ENCODE data around the gene LILRA6. TPM values are rescaled to one million over a fixed set of nuclear protein-coding genes. Genes with fewer than 3 reads are reported as not detected.

The LILRA6 gene
- polyA plus RNA-seq, 3 donors = 65.7 to 150 (median 143) TPM

DNA sequence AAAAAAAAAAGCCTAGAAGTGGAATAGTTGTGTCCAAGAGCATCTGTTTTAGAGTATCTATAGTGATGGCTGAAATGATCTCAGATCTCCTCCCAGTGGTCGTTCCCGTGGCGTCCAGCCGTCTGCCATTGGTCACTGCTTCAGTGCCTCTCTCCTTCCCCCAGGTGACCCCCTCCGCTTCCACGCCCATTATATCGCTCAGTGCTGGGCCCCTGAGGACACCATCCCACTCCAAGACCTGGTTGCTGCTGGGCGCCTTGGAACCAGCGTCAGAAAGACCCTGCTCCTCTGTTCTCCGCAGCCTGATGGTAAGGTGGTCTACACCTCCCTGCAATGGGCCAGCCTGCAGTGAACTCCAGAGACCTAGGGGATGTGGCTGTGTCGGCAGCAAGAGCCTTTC is 49.6 kb downstream of the LILRA6 start:
- 95% methylated on average over 9 of the region's 11 CpGs for WGBS (ENCODE audit: insufficient coverage)
- Mint-ChIP-seq H3K4me3 (no peak overlapping the region), H3K27ac (peak overlapping the region in 2 of 7 donors; percentile 10 to 94), H3K27me3 (ENCODE audit: low read depth in 3 of 3) (peaks cover 0 to 1% (median 0%) of the 10 kb centered on the region in 3 donors), H3K4me1 (peaks cover 29% of the 10 kb centered on the region), H3K36me3 (peaks cover 37 to 43% of the 10 kb centered on the region in 2 donors), H3K9me3 (peaks cover 0 to 2% (median 0%) of the 10 kb centered on the region in 7 donors)
- Histone ChIP-seq H3K79me2 (ENCODE audit: insufficient read depth, low read length) (peaks cover 38% of the 10 kb centered on the region), H3K4me1 (ENCODE audit: control insufficient read depth in 1 of 2, insufficient read depth in 2 of 2, low read length in 2 of 2) (peaks cover 28 to 33% of the 10 kb centered on the region in 2 donors), H4K20me1 (ENCODE audit: insufficient read depth, low read length) (peaks cover 24% of the 10 kb centered on the region), H3K4me3 (replicated peaks in 1 of 3; ENCODE audit: low read depth in 2 of 3, low read length in 3 of 3) (no peak overlapping the region), H3K27ac (ENCODE audit: low read depth in 1 of 2, low read length in 2 of 2) (no peak overlapping the region), H3K4me2 (replicated peaks; ENCODE audit: extremely low read depth, low read length, poor library complexity, severe bottlenecking) (no peak overlapping the region), H3K9me3 (replicated peaks in 1 of 2; ENCODE audit: control insufficient read depth in 1 of 2, insufficient read depth in 1 of 2, low read length in 2 of 2) (no peaks in the 10 kb centered on the region), H3K27me3 (ENCODE audit: control insufficient read depth in 2 of 2, insufficient read depth in 2 of 2, low read length in 2 of 2) (no peaks in the 10 kb centered on the region), H3K36me3 (replicated peaks in 1 of 2; ENCODE audit: control insufficient read depth in 1 of 2, insufficient read depth in 2 of 2, low read length in 2 of 2) (peaks cover 20 to 45% of the 10 kb centered on the region in 2 donors), H2AFZ (ENCODE audit: insufficient read depth, low read depth, low read length, poor library complexity, severe bottlenecking) (no peak overlapping the region), H3K9ac (ENCODE audit: insufficient read depth, low read length, poor library complexity, severe bottlenecking) (no peak overlapping the region)
- intact Hi-C loops (cut with micrococcal nuclease) = loop anchor here (10.0 kb wide), 2 partner anchors 252 to 1462 kb away; partner anchors contain the start of genes LENG8 (in 1 of the 2) and U2AF2 (in 1 of the 2)
- TF ChIP-seq, protein P1, sequence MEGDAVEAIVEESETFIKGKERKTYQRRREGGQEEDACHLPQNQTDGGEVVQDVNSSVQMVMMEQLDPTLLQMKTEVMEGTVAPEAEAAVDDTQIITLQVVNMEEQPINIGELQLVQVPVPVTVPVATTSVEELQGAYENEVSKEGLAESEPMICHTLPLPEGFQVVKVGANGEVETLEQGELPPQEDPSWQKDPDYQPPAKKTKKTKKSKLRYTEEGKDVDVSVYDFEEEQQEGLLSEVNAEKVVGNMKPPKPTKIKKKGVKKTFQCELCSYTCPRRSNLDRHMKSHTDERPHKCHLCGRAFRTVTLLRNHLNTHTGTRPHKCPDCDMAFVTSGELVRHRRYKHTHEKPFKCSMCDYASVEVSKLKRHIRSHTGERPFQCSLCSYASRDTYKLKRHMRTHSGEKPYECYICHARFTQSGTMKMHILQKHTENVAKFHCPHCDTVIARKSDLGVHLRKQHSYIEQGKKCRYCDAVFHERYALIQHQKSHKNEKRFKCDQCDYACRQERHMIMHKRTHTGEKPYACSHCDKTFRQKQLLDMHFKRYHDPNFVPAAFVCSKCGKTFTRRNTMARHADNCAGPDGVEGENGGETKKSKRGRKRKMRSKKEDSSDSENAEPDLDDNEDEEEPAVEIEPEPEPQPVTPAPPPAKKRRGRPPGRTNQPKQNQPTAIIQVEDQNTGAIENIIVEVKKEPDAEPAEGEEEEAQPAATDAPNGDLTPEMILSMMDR (IDR thresholded peaks at IDR 0.05) = no peak
- DNase-seq = no peak

DNA sequence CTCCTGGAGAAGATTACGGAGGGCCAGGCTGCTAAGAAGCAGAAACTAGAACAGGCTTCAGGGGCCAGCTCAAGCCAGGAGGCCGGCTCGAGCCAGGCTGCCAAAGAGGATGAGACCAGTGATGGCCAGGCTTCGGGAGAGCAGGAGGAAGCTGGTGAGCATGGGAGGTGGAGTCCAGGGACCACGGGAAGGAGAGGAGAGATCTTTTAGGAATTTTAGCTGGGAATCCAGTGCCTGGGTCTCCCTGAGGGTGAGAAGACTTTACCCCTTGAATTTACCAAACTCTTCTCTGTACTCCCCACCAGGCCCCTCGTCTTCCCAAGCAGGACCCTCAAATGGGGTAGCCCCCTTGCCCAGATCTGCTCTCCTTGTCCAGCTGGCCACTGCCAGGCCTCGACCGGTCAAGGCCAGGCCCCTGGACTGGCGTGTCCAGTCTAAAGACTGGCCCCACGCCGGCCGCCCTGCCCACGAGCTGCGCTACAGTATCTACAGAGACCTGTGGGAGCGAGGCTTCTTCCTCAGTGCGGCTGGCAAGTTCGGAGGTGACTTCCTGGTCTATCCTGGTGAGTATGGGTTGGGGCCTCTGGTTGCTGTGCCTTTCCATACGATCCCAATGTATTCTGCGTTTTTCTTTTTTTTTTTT is 50.7 kb downstream of the LILRA6 start:
- WGBS (ENCODE audit: insufficient coverage) = 64% methylated on average over 10 of the region's 19 CpGs
- peaks cover 39 to 47% of the 10 kb centered on the region in 2 donors for H3K36me3 Mint-ChIP-seq
- peak overlapping the region; percentile 90 to 100 (median 93) for H3K27ac Mint-ChIP-seq
- intact Hi-C loops (cut with micrococcal nuclease) = loop anchor here (1.0 to 10.0 kb wide), 4 partner anchors 33 to 1463 kb away; partner anchors contain the start of genes LENG1 (in 1 of the 2), LENG8 (in 1 of the 2) and U2AF2 (in 1 of the 2)
- H3K4me1 Mint-ChIP-seq = peaks cover 35% of the 10 kb centered on the region
- H3K9me3 Mint-ChIP-seq = peaks cover 0 to 2% (median 0%) of the 10 kb centered on the region in 7 donors
- TF ChIP-seq, protein P1 (IDR thresholded peaks at IDR 0.05) = no peak
- H3K4me2 ChIP-seq (replicated peaks; ENCODE audit: extremely low read depth, low read length, poor library complexity, severe bottlenecking) = peak overlapping the region; percentile 99
- no peaks in the 10 kb centered on the region for H3K9me3 ChIP-seq (replicated peaks in 1 of 2; ENCODE audit: control insufficient read depth in 1 of 2, insufficient read depth in 1 of 2, low read length in 2 of 2)
- H3K4me3 Mint-ChIP-seq = peak overlapping the region; percentile 94 to 95
- H3K27me3 ChIP-seq (ENCODE audit: control insufficient read depth in 2 of 2, insufficient read depth in 2 of 2, low read length in 2 of 2) = no peaks in the 10 kb centered on the region
- peaks cover 47% of the 10 kb centered on the region for H3K79me2 ChIP-seq (ENCODE audit: insufficient read depth, low read length)
- H3K4me3 ChIP-seq (replicated peaks in 1 of 3; ENCODE audit: low read depth in 2 of 3, low read length in 3 of 3) = peak overlapping the region; percentile 62 to 97 (median 89)
- peaks cover 0 to 1% (median 1%) of the 10 kb centered on the region in 3 donors for H3K27me3 Mint-ChIP-seq (ENCODE audit: low read depth in 3 of 3)
- H3K27ac ChIP-seq (ENCODE audit: low read depth in 1 of 2, low read length in 2 of 2) = peak overlapping the region; percentile 98 to 99
- no peak for DNase-seq
- peak overlapping the region; percentile 73 for H2AFZ ChIP-seq (ENCODE audit: insufficient read depth, low read depth, low read length, poor library complexity, severe bottlenecking)
- peaks cover 34% of the 10 kb centered on the region for H4K20me1 ChIP-seq (ENCODE audit: insufficient read depth, low read length)
- peaks cover 26 to 46% of the 10 kb centered on the region in 2 donors for H3K36me3 ChIP-seq (replicated peaks in 1 of 2; ENCODE audit: control insufficient read depth in 1 of 2, insufficient read depth in 2 of 2, low read length in 2 of 2)
- peaks cover 33 to 44% of the 10 kb centered on the region in 2 donors for H3K4me1 ChIP-seq (ENCODE audit: control insufficient read depth in 1 of 2, insufficient read depth in 2 of 2, low read length in 2 of 2)
- H3K9ac ChIP-seq (ENCODE audit: insufficient read depth, low read length, poor library complexity, severe bottlenecking) = peak overlapping the region; percentile 93
